DND-41 (cell line): ENCODE data around the gene CCNL1.

Source experiments
- ATAC-seq: fragments of 200-7000 bp; cut with Tn5 transposase; 3 replicates; pipeline ENCODE4 v1.9.1; 2021; ENCODE audit warnings: low read depth; ENCODE audit not compliant: insufficient read depth
- DNase-seq: peaks from one replicate; pipeline ENCODE4 v3.0.0-alpha.2; 2020
- H2AFZ ChIP-seq: 2 replicates; pipeline ENCODE4 v1.6.0; 2012; ENCODE audit warnings: low read depth, low read length
- H3K27ac ChIP-seq: 2 replicates; pipeline ENCODE4 v1.5.1; 2012; ENCODE audit warnings: low read length, inconsistent platforms
- H3K27me3 ChIP-seq: fragments of 200-600 bp; sonication (generic); 2 replicates; pipeline ENCODE4 v1.6.0; 2012; ENCODE audit warnings: low read length, mild to moderate bottlenecking, inconsistent platforms; ENCODE audit not compliant: insufficient read depth, poor library complexity
- H3K36me3 ChIP-seq: 2 replicates; pipeline ENCODE4 v1.5.1; 2012; ENCODE audit warnings: low read length, inconsistent platforms; ENCODE audit not compliant: insufficient read depth
- H3K4me1 ChIP-seq: 2 replicates; pipeline ENCODE4 v1.5.1; 2012; ENCODE audit warnings: mild to moderate bottlenecking, low read length; ENCODE audit not compliant: insufficient read depth
- H3K4me2 ChIP-seq: 2 replicates; pipeline ENCODE4 v1.6.0; 2012; ENCODE audit warnings: mild to moderate bottlenecking, moderate library complexity, low read length, inconsistent platforms; ENCODE audit not compliant: insufficient read depth
- H3K4me3 ChIP-seq, 2 experiments: fragments of 200-600 bp in 1 of 2; shearing (Covaris generic) in 1 of 2; 2 replicates each; pipeline ENCODE4 v1.5.1; 2012 to 2016; ENCODE audit warnings: inconsistent platforms in 2 of 2, low read length in 2 of 2, mild to moderate bottlenecking in 2 of 2, low read depth in 1 of 2, moderate library complexity in 1 of 2
- H3K79me2 ChIP-seq: 2 replicates; pipeline ENCODE4 v1.6.0; 2012; ENCODE audit warnings: low read length, inconsistent platforms; ENCODE audit not compliant: insufficient read depth
- H3K9ac ChIP-seq: 2 replicates; pipeline ENCODE4 v1.6.0; 2012; ENCODE audit warnings: low read depth, mild to moderate bottlenecking, inconsistent platforms, low read length, moderate library complexity
- H3K9me3 ChIP-seq: 2 replicates; pipeline ENCODE4 v1.5.1; 2012; ENCODE audit warnings: low read length, moderate library complexity, mild to moderate bottlenecking, inconsistent platforms; ENCODE audit not compliant: insufficient read depth, severe bottlenecking
- H4K20me1 ChIP-seq: 2 replicates; pipeline ENCODE4 v1.6.0; 2012; ENCODE audit warnings: low read length; ENCODE audit not compliant: insufficient read depth
- CTCF ChIP-seq: IDR thresholded peaks from 2 replicates; pipeline ENCODE4 v1.5.1; 2012; ENCODE audit warnings: borderline replicate concordance, low read length, moderate library complexity, mild to moderate bottlenecking; ENCODE audit not compliant: poor library complexity, severe bottlenecking; ENCODE audit errors: extremely low read depth
- EZH2 ChIP-seq: IDR thresholded peaks from 3 replicates; pipeline ENCODE4 v1.6.1; 2012; ENCODE audit warnings: borderline replicate concordance, low read depth, mild to moderate bottlenecking, moderate library complexity, low read length, inconsistent platforms; ENCODE audit not compliant: severe bottlenecking

CCNL1 gene

GRCh38 chr3:157099326-157100095 lies 60.4 kb downstream of the CCNL1 start:
- Histone ChIP-seq H3K9ac (no peak overlapping the region), H3K4me2 (no peak overlapping the region), H3K27ac (no peak overlapping the region), H3K36me3 (no peaks in the 10 kb centered on the region), H3K4me3 (no peak overlapping the region), H2AFZ (no peak overlapping the region), H4K20me1 (no peaks in the 10 kb centered on the region), H3K4me1 (no peaks in the 10 kb centered on the region), H3K79me2 (no peaks in the 10 kb centered on the region), H3K9me3 (no peaks in the 10 kb centered on the region), H3K27me3 (peaks cover 18% of the 10 kb centered on the region)
- ATAC-seq (no peak), DNase-seq (no peak)
- TF ChIP-seq EZH2 (no peak), CTCF (no peak)

- DNase-seq (no peak), ATAC-seq (no peak)
- Histone ChIP-seq H3K9me3 (no peaks in the 10 kb centered on the region), H3K79me2 (no peaks in the 10 kb centered on the region), H3K4me1 (no peaks in the 10 kb centered on the region), H3K27ac (no peak overlapping the region), H3K36me3 (no peaks in the 10 kb centered on the region), H2AFZ (no peak overlapping the region), H3K27me3 (peaks cover 19% of the 10 kb centered on the region), H4K20me1 (no peaks in the 10 kb centered on the region), H3K4me3 (no peak overlapping the region), H3K9ac (no peak overlapping the region), H3K4me2 (no peak overlapping the region)
- no peak for TF ChIP-seq CTCF
- no peak for TF ChIP-seq EZH2
Measured at GRCh38 chr3:157098823-157099185, 61.1 kb downstream of the CCNL1 start.

DNA sequence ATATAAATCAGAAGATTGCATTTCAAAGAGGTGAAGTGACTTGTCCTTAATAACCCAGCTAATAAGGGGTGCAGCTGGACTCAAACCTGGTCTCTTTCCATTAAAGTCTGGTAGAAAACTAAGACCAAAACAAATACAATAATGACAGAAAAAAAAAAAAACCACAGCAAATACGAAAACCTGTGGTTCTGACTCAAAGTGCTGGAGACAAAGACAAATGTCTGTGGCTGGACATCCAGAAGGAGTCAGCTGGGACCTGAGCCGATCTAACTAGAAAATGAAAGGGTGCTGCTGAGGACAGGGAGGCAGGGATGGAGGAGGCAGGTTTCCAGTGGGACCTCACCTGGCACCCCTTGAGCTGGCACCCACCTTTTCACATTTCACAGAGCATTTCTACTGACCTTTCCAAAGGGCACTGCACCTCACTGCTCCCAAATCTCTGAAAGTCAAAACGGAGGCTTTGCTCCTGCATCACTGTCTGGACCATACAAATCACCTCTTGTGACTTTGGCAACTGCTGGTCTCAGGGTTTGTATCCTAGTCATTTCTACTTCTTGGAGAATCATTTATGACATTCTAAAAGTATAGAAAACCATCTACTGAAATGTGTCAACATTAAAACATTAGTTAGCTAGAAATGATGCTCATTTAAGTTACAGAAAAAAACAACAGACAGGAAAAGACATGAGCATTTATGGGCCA lies 61.7 kb downstream of the CCNL1 start:
- Histone ChIP-seq H3K9me3 (no peaks in the 10 kb centered on the region), H2AFZ (no peak overlapping the region), H3K4me2 (no peak overlapping the region), H4K20me1 (no peaks in the 10 kb centered on the region), H3K9ac (no peak overlapping the region), H3K36me3 (no peaks in the 10 kb centered on the region), H3K4me3 (no peak overlapping the region), H3K79me2 (no peaks in the 10 kb centered on the region), H3K27me3 (peaks cover 19% of the 10 kb centered on the region), H3K4me1 (no peaks in the 10 kb centered on the region), H3K27ac (no peak overlapping the region)
- TF ChIP-seq EZH2 (no peak), CTCF (no peak)
- DNase-seq (no peak), ATAC-seq (no peak)
